GM19463 (cell line): ENCODE measurements around the gene PIGV.
"Not testable (repeated sequence)": the region's sequence is repeated elsewhere in the genome, so short reads cannot be mapped to it uniquely, and the experiment has no call there.

Experiments used
- ATAC-seq: cut with Tn5 transposase; IDR thresholded peaks from one replicate; pipeline ENCODE4 v1.9.1; 2021; ENCODE audit warnings: mild to moderate bottlenecking, moderate library complexity; ENCODE audit not compliant: unreplicated experiment

Gene PIGV

DNA sequence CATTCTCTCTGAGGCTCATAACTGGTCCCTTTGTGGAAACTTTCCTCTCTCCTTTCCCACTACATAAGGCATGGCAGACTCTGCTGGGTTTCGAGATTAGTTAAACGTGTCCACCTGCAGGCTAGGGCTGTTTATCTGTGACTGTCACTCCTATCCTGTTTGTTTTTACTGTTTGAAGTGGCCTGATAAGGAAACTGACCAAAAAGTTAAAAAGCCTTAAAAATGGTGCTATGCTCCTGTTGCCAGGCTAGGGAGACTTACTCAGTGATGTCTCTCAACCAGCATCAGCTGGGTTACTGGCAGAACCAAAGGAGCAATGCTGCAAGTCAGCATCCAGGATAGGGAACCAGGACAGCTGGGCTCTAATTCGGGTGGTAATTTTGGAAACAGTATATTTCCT is 3.9 kb downstream of the PIGV start:
- ATAC-seq: no peak

DNA sequence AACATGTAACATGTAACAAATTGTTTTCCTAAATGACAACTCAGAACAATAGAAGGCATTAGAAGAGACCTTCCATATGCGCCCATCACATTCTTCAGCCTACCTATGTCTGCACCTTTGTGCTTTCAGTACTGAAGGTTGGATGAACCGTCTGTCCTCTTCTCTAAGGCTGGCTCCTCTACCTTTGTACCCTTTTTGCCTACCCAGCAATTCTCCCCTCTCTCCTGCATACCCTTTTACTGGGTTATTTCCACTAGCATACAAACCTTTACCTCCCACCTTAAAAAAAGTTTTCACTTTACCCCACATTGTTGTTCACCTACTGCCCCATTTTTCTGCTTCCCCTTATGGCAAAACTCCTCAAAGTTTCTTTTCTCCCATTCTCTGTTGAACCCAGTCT is 5.2 kb downstream of the PIGV start:
- ATAC-seq: no peak

DNA sequence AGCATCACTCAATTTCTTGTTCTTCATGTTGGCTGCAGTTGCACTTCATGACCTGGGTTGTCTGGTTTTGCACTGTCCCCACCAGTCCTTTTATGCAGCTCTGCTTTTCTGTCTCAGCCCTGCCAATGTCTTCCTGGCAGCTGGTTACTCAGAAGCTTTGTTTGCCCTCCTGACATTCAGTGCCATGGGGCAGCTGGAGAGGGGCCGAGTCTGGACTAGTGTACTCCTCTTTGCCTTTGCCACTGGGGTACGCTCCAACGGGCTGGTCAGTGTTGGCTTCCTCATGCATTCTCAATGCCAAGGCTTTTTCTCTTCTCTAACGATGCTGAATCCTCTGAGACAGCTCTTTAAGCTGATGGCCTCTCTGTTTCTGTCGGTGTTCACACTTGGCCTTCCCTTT is 6.6 kb downstream of the PIGV start:
- ATAC-seq: no peak

DNA sequence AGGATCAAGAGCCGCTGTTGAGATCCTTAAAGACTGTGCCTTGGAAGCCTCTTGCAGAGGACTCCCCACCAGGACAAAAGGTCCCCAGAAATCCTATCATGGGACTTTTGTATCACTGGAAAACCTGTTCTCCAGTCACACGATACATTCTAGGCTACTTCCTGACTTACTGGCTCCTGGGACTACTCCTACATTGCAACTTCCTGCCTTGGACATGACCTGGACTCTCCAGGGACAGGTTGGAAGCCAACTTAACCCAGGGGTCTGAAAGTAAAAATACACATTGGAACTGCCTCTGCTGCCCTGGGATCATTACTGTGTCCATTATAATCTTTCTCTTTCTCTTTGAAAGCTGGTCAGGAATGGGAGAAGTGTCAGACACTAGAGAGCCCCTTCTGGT is 9.9 kb downstream of the PIGV start:
- no peak for ATAC-seq

DNA sequence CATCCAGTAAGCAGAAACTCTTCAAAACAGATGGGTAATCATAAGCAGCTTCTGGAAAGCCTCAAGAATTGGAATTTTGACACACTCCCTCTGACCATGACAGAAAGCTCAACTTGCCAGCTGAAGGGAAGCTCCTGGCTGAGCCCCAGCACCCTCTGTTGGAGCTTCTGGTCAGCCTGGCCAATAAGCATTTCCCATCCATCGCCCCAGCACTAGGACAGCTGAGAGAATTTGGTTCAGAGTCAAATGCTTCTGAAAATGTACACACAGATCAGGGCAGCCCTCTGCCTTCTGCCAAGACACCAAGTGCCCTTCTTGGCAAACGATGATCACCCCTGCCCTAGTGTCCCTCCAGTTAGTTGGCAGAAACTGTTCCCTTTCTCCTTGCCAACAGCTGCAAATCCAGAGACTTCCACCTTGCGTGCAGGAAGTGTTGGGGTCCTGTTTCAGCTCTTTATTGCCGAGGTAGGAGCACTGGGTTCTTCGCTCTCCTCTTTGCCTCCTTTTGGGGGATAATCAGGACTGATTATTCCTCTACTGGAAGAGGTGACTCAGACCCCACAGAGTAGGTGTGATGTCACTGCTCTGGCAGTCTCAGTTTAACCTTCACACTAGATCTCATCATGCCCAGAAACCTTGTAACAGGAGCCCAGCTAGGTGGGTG is 11.9 kb downstream of the PIGV start:
- ATAC-seq: no peak

DNA sequence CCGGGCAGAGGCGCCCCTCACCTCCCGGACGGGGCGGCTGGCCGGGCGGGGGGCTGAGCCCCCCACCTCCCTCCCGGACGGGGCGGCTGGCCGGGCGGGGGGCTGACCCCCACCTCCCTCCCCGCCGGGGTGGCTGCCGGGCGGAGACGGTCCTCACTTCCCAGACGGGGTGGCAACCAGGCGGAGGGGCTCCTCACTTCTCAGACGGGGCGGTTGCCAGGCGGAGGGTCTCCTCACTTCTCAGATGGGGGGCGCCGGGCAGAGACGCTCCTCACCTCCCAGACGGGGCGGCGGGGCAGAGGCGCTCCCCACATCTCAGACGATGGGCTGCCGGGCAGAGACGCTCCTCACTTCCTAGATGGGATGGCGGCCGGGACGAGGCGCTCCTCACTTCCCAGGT is 16.2 kb downstream of the PIGV start:
- ATAC-seq: not testable (repeated sequence)

DNA sequence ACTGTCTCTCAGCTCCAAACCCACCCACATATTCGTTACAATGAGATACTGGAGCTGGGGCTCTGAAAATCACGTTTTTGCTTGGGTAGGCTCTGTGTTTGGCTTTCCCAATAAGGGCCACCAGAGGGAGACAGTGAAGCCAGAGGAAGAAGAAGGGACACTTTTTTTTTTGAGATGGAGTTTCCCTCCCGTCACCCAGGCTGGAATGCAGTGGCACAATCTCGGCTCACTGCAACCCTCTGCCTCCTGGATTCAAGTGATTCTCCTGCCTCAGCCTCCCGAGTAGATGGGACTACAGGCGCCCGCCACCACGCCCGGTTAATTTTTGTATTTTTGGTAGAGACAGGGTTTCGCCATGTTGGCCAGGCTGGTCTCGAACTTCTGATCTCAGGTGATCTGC is 22.4 kb downstream of the PIGV start:
- not testable (repeated sequence) for ATAC-seq

DNA sequence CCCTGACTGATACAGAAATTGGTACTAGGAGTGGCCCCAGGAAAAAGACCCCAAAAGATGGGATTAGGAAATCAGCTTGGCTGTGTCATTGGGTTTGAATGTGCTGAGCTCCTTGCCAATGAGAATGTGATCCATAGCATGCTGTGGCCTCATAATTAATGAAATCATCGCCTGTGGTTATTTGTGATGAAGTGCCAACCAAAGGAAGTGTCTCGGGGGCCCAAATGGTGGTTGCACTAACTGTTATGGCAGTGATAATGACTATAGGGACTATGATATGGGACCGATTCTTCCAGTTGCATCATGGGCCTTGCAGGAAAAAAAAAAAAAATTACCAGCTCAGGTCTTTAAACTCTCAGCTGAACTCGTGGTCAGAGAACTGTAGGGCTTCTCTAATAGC is 23.3 kb downstream of the PIGV start:
- no peak for ATAC-seq

DNA sequence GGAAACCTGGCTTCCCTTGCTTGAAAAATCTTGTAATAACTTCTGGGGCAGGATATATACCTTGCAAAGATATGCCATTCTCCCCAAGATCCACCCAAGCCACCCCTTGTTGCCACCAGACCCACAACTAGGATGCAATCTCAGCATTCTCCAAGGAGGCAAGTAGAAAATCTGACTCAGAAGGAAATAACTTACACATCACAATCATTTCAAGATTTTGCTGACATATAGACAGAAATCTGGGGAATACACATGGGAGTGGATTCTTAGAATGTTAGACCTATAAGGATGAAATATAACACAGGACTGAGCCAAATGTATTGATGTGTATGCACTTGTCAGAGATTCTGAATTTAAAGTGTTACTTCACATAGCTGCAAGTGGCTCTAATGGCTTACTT is 24.0 kb downstream of the PIGV start:
- no peak for ATAC-seq

DNA sequence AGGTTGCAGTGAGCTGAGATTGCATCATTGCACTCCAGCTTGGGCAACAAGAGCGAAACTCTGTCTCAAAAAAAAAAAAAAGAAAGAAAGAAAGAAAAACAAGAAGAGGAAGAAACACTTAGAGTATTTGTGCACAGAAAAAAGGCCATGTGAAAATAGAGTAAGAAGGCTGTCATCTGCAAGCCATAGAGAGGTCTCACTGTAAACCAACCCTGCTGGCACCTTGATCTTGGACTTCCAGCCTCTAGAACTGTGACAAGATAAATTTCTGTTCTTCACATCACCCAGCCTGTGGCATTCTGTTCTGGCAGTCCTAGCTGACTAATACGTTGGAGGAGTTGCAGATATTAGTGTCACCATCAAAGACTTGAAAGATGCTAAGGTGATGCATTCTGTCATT is 26.6 kb downstream of the PIGV start:
- ATAC-seq: no peak

DNA sequence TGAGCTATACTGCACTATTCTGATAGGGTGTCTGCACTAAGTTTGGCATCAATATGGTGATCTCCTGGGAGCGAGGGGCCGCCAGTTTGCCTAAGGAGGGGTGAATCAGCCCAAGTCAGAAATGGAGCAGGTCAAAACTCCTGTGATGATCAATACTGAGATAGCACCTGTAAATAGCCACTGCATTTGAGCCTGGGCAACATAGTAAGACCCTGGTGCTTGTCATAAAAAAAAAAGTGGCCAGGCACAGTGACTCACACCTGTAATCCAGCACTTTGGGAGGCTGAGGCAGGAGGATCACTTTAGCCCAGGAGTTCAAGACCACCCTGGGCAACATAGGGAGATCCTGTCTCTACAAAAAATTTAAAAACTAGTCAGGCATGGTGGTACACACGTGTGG is 27.1 kb downstream of the PIGV start:
- no peak for ATAC-seq

DNA sequence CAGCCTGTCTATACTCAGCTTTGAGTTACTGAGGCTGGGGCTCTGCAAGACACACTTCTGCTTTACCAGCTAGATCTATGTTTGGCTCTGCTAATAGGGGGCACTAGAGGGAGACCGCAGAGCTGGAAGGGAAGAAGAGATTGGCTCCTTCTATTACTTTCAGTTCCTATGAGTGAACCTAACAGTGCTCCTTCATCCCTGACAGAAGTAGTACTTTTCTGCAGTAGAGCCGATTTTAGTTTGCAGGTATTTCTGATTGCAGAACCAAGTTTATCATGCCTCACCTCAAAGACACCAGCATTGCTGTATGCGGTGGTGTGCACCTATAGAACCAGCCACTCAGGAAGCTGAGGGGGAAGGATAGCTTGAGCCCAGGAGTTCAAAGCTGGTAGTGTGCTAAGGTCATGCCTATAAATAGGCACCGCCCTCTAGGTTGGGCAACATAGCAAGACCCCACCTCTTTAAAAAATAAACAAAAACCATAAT is 33.1 kb downstream of the PIGV start:
- peak; percentile 85 for ATAC-seq

DNA sequence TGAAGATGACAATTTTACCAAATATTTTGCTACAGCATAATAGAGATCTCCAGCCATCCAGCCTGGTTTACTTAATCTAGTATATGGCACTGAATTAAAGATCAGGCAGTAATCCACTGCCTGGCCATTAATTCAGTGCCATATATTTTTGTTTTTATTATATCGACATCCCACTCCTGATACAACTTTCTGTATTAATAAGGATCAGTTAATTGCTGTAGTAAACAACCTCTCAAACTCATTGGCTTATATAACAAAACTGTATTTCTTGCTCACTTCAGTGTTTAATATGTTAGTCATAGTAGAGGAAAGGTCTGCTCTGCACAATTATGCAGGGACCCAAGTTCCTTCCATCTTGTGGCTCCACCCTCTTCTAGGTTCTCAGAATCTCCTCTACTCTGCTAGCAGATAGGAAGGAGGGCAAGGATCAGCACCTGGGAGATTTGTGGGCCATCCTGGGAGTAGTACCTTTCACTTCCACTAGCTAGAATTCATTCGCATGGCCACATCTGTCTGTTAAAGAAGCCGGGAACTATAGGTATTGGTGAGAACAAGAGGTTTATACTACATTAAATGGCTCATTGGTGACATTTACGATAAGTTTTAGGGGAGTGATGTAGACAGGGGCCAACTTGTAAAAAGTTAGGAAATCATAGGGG is 35.1 kb downstream of the PIGV start:
- ATAC-seq: no peak

DNA sequence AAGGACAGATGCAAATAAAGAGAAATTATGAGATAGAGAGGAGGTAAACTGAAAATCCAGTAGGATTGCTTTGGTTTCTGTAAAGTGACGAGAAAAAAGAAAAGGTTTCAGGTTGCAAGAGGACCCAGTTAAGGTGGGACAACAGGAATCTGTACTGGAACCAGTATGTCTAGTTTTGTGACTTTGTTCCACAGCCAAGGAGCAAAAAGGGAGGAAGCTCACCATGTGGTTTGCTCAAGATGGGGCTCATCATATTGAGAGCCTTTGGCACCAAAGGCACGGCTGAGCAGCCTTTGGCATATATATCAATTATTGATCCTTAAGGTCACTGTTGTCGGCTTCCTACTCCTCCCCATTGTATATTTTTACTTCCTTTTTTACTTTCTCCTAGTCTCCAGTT is 37.0 kb downstream of the PIGV start:
- ATAC-seq: no peak

DNA sequence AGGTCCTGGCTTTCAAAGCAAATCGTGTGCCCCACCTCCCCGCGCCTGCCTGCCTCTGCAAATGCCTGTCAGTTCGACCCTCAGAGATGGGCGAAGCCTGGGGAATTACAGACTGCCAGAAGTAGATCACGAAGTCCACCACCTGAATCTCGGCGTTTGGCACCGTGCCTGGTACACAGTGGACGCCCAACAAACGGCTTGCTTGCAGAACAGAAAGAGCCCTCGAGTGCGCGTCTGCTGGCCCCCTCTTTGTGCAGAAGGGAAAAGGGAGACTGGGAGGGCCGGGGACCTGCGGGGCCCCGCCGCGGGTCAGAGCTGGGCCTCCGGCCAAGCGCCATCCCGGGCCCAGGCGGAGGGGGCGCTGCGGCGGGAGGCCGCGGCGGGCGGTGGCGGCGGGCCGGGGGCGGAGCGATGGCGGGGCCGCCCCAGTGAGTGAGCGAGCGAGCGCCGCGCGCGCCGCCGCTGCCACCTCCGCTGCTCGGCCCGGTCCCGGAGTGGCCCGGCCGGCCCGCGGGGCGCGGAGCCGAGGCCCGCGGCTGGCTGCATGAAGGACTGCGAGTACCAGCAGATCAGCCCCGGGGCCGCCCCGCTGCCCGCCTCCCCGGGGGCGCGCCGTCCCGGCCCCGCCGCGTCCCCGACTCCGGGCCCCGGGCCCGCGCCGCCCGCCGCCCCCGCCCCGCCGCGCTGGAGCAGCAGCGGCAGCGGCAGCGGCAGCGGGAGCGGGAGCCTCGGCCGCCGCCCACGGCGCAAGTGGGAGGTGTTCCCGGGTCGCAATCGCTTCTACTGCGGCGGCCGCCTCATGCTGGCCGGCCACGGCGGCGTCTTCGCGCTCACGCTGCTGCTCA is 38.7 kb downstream of the PIGV start, which contains the start of gene ZDHHC18:
ZDHHC18 (plus strand) TSS at position 428 of the 845 bp plus-strand sequence; CDS start at position 545, 117 bp downstream.
- ATAC-seq: peak; percentile 81

DNA sequence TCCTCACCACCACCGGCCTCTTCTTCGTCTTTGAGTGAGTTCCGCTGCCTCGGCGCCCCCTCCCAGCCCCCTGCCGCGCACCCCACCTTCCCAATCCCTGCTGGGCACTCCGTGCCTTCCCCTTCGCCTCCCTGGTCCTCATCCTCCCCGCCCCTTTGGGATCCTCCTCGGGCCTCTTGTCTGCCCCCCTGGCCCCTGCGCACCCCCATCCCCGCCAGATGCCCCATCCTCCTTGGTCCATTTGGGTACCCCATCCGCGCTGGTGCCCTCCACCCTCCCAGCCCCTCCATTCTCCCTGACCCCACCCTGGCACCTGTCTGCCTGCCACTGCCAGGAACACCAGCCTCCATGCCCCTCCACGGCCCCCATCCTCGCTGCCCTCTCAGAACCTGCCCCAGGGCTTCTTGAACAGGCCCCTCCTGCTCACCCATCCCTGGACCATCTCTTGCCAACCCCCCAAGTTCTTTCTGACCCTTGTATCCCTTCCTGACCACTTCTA is 39.4 kb downstream of the PIGV start:
- ATAC-seq: no peak

DNA sequence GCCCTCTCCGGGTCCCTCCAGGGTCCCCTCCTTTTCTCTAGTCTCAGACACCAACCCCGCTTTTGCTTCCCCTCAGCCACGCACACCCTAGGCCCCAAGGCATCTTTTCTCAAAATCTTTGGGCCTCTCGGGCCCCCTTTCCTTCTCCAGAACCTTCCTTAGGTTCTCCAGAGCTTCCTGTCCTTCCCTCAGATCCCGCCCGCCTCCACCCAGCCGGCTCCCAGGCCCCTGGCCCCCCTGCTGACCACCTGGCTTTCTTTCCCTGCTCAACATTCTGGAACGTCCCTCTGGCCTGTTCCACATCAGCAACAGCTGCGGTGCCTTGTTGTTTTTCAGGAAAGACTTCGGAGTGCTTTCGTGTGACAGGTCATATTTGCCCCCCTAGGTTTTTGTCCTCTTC is 39.9 kb downstream of the PIGV start:
- ATAC-seq: no peak

DNA sequence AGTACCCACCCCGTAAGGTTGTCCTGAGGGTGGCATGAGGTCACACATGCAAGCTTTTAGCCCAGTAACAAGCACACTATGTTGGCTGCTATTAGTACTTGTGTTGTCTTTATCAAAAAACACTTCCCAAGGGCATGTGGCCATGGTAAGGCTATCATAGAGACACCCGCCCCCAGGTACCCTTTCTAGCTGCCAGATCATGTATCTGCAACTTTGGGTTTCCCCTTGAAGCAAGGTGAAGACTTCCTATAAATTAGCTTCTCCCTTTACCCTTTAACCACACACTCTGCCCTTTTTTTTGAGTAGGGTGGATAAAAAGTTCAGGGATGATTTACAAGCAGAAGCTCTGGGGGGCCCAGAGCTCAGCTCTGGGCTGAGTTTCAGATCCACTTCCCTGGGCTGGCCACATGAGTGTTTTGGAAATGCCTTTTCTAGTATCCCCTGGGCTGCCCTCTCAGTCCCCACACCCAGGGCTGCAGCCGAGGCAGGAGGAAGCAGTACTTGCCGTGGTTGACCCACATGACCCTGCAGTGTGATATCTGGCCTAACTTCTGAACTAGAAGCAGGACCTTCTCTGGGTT is 40.8 kb downstream of the PIGV start:
- ATAC-seq: no peak

DNA sequence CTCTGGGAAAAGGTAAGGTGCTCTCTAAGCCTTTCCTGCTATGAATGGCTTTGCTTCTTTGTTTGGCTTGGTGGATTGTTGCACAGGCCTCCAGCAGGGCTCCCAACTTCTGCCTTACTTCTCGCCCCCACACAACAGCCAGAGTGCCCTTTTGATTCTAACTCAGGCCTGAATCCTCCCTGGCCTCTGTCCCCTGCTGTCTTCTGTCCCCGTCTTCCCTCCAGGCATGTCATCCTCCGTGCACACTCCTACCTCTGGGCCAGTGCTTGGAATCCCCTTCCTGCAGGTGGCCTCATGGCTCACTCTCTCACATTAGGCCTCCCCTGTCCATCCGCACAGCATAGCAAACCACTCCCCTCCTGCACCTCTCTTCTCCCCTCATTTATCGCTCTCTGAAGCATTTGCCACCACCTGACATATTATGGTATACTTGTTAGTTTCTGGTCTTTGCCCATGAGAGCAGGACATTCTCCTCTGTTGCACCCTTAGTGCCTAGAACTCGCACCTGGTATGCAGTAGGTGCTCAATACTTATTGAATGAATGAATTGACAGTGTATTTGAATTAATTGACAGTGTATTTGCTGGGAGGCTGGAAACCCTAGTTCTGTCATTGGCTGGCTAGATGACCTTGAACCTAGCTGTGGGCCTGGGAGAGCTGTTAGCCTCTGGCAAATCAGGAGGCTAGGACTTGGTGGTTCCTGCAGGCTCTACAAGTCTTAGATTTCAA is 41.6 kb downstream of the PIGV start:
- ATAC-seq: no peak

DNA sequence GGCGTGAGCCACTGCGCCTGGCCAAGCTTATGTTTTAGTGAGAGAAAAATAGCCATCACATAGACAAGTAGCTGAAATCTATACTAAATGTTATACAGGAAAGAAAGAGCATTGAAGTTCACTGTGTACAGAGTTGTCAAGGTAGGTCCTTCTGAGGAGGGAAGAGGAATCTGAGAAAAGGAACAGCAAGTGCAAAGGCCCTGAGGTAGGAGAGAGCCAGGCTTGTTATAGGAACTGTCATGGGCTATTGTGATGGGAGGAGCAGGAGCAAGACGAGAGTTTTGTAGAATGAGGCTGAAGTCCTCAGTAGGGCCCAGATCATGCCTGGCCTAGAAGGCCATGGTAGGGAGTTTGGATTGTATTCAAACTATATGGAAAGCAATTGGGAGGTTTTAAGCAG is 43.3 kb downstream of the PIGV start:
- ATAC-seq: no peak
